ENCODE measurements around the gene DCLK3.

The DCLK3 gene

DNA sequence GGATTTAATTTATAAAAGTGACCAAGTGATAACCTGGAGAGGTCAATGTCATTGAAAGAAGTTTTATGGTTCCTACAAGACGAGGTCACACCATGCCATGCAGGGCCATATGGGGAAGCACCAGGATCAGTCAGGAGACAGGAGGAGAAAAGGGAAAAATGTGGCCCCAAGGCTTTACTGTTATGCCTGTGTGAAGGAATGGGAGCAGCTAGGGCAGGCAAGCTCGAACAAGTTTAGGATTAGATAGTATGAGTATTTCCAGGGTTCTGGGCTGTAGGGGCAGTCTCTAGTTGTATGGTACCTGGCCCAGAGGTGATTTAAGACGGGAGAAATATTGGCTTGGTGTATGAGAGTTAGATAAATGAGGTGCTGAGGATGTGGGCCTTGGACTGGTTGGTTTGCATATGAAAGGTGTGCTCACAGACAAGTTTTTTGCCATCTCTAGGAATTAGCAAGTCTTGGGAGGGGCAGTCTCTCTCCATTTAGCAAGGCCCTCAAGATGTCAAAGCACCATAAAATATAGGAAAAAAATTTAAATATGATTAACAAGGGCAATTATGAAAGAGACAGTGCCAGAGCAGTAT, 36.3 kb upstream of the DCLK3 start:
- no peak for DNase-seq (ENCODE audit: low read depth)
- H3K4me3 ChIP-seq (ENCODE audit: low read length), result no peak overlapping the region
- no peak for TF ChIP-seq CTCF (conservative IDR thresholded peaks at IDR 0.05; ENCODE audit: low read depth, low read length)

DNA sequence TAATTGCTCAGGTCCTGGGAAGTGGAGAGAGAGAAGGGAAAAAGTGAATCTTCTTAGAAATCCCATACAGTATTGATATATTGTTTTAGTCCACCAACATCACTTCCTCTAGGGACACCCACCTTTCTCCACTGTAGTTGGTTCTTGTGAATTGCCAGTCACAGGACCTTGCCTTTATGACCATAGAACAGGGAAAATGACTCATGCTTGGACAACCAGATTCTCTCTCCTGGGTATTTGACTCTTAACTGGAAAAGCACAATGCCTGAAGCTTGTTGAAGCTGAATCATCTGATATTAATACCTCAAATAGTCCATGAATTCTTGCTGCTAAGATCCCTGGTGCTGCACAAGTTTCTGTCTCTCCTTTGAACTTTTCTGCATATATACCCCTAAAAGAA, 32.5 kb upstream of the DCLK3 start:
- no peak overlapping the region for H3K4me3 ChIP-seq (ENCODE audit: low read length)
- peak; percentile 46 for DNase-seq (ENCODE audit: low read depth)
- no peak for TF ChIP-seq CTCF (conservative IDR thresholded peaks at IDR 0.05; ENCODE audit: low read depth, low read length)

DNA sequence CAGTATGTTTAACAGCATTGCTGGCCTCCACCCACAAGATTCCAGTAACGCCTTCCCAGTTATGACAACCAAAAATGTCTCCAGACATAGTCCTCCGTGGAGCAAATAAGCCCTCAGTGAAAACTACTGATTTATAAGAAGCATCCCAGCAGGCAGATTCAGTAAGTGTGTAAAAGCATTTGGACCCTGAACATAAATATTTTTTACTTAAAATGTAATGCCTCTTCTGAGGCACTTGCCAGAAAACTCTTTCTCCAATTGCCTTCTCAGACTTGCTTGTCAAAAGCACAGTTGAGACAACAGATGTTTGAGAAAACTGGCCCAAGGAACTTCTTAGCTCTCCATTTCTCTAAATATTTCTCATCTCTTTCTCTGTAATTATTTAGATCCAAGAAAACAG, 31.8 kb upstream of the DCLK3 start:
- TF ChIP-seq CTCF (conservative IDR thresholded peaks at IDR 0.05; ENCODE audit: low read depth, low read length), result no peak

DNA sequence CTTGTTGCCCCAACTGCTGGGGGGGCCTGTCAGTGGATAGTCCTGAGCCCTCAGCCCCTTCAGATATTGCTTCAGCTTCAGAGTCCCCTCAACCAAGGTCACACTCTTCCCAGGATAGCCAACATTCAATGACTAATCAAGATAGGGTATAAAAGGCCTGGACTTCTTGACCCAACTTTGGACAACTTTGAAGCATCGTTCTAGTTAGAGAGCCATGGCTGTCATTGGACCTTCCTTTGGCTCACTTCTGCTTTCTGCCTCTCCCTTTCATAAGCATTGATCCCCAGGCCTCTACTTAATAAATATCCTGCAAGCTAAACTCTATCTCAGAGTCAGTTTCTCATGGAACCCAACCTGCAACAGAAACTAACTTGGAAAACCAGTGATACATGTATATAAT, 31.3 kb upstream of the DCLK3 start:
- TF ChIP-seq CTCF (conservative IDR thresholded peaks at IDR 0.05; ENCODE audit: low read depth, low read length), result no peak
- DNase-seq (ENCODE audit: low read depth), result no peak
- no peak overlapping the region for H3K4me3 ChIP-seq (ENCODE audit: low read length)

More for the DNA sequence above, 31.8 kb upstream of the DCLK3 start:
- no peak for DNase-seq (ENCODE audit: low read depth)
- no peak overlapping the region for H3K4me3 ChIP-seq (ENCODE audit: low read length)

DNA sequence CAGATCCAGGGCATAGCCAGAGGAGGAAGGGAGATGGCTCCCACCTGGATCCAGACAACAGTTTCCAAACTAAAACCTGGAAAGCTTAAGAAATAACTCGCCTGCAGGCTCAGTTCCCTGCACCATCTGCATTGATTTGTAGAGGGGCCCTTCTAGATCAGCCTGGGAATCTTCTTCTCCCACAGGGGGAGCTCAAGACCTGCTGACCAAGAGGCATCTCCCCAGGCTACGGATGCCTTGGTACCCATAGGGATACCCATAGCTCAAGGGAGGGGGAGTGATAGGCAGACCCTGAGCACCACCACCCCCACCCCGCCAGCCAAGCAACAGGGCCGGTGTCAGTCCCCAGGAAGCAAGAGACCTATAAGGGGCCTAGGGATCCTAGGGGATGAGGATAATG, 28.0 kb upstream of the DCLK3 start:
- H3K4me3 ChIP-seq (ENCODE audit: low read length), result no peak overlapping the region
- peak; percentile 0 for DNase-seq (ENCODE audit: low read depth)
- peak; percentile 69 for TF ChIP-seq CTCF (conservative IDR thresholded peaks at IDR 0.05; ENCODE audit: low read depth, low read length)

DNA sequence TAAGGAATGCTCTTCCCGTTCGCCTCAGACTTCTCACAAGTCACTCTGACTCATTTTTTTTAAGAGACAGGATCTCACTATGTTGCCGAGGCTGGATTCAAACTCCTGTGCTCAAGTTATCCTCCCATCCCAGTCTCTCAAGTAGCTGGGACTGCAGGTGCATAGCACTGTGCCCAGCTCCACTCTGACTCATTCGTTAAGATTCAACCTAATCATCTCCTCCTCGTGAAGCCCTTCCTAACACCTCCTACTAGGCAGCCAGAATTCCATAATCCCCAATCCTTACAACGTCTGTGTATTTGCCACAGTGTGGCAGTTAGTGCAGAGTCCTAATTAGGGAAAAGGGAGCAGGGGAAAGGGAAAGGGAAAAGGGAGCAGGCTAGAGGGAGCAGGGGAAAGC, 26.4 kb upstream of the DCLK3 start:
- TF ChIP-seq CTCF (conservative IDR thresholded peaks at IDR 0.05; ENCODE audit: low read depth, low read length), result no peak
- no peak overlapping the region for H3K4me3 ChIP-seq (ENCODE audit: low read length)
- peak; percentile 2 for DNase-seq (ENCODE audit: low read depth)
